Measurements from ENCODE around the gene KAZALD1. TPM values are rescaled to one million over a fixed set of nuclear protein-coding genes. Genes with fewer than 3 reads are reported as not detected.

Gene KAZALD1
- total and polyA plus RNA-seq, 2 donors (not counting 1 experiment from before 2014, with no cell fraction given): 0.34 to 0.37 TPM

GRCh38 chr10:101091546-101092290 lies 29.9 kb downstream of the KAZALD1 start:
- no peak overlapping the region for H3K4me3 Mint-ChIP-seq
- TF ChIP-seq CTCF (IDR thresholded peaks at IDR 0.05) (no peak), EZH2 (IDR thresholded peaks at IDR 0.05; ENCODE audit: borderline replicate concordance, insufficient read depth, low read depth, low read length, poor library complexity, severe bottlenecking) (no peak)
- Histone ChIP-seq H3K9ac (ENCODE audit: low read length) (no peak overlapping the region), H3K4me1 (ENCODE audit: control insufficient read depth in 2 of 2, insufficient read depth in 2 of 2, low read length in 2 of 2) (no peaks in the 10 kb centered on the region), H2AFZ (ENCODE audit: insufficient read depth, low read depth, low read length, poor library complexity, severe bottlenecking) (no peak overlapping the region), H3K36me3 (replicated peaks in 1 of 2; ENCODE audit: control extremely low read depth in 1 of 2, control insufficient read depth in 1 of 2, extremely low read depth in 1 of 2, insufficient read depth in 2 of 2, low read length in 1 of 2) (no peaks in the 10 kb centered on the region), H3K4me3 (ENCODE audit: control extremely low read depth in 1 of 5, extremely low read depth in 1 of 5, insufficient read depth in 1 of 5, low read depth in 2 of 5, low read length in 4 of 5) (no peak overlapping the region), H3K9me3 (ENCODE audit: control extremely low read depth in 1 of 3, control insufficient read depth in 2 of 3, insufficient read depth in 1 of 3, low read length in 2 of 3) (peaks cover 0 to 3% (median 0%) of the 10 kb centered on the region in 3 donors), H3K79me2 (ENCODE audit: control insufficient read depth, insufficient read depth, low read length) (no peaks in the 10 kb centered on the region), H3K27me3 (replicated peaks in 1 of 4; ENCODE audit: control extremely low read depth in 1 of 4, control insufficient read depth in 3 of 4, insufficient read depth in 4 of 4, low read length in 3 of 4) (peaks cover 0 to 85% (median 13%) of the 10 kb centered on the region in 4 experiments), H3K27ac (ENCODE audit: low read length in 2 of 2) (no peak overlapping the region), H4K20me1 (ENCODE audit: control insufficient read depth, insufficient read depth, low read length, poor library complexity, severe bottlenecking) (no peaks in the 10 kb centered on the region), H3K4me2 (replicated peaks; ENCODE audit: low read depth, low read length, poor library complexity, severe bottlenecking) (no peak overlapping the region)
- DNase-seq: no peak
- ATAC-seq (ENCODE audit: low read depth): no peak
- H3K27ac Mint-ChIP-seq: no peak overlapping the region
- H3K27me3 Mint-ChIP-seq: peaks cover 66% of the 10 kb centered on the region
- ChIA-PET POLR2A (no interaction called here), CTCF (interaction anchor here (0.9 to 13.9 kb wide), 4 partner anchors 11 to 69 kb away, joined by 3 to 347 read pairs (median 9); no protein-coding TSS in a partner anchor)
- peaks cover 2% of the 10 kb centered on the region for H3K4me1 Mint-ChIP-seq
- 79% methylated on average over 7 of the region's 12 CpGs for WGBS (ENCODE audit: insufficient coverage)
- intact Hi-C loops (cut with micrococcal nuclease): no loop called here
- H3K9me3 Mint-ChIP-seq (ENCODE audit: insufficient read depth): no peaks in the 10 kb centered on the region

GRCh38 chr10:101092881-101093354 lies 31.1 kb downstream of the KAZALD1 start:
- H3K27me3 Mint-ChIP-seq: peaks cover 64% of the 10 kb centered on the region
- H2AFZ ChIP-seq (ENCODE audit: insufficient read depth, low read depth, low read length, poor library complexity, severe bottlenecking): no peak overlapping the region
- no peaks in the 10 kb centered on the region for H3K4me1 ChIP-seq (ENCODE audit: control insufficient read depth in 2 of 2, insufficient read depth in 2 of 2, low read length in 2 of 2)
- H3K9me3 ChIP-seq (ENCODE audit: control extremely low read depth in 1 of 3, control insufficient read depth in 2 of 3, insufficient read depth in 1 of 3, low read length in 2 of 3): peaks cover 0 to 3% (median 0%) of the 10 kb centered on the region in 3 donors
- CTCF ChIA-PET: interaction anchor here (0.8 to 13.9 kb wide), 6 partner anchors 9 to 69 kb away, joined by 3 to 347 read pairs (median 10); no protein-coding TSS in a partner anchor
- no peak overlapping the region for H3K27ac Mint-ChIP-seq
- no peak for DNase-seq
- no peaks in the 10 kb centered on the region for H3K9me3 Mint-ChIP-seq (ENCODE audit: insufficient read depth)
- no peak for ATAC-seq (ENCODE audit: low read depth)
- no peak for TF ChIP-seq CTCF (IDR thresholded peaks at IDR 0.05)
- TF ChIP-seq EZH2 (IDR thresholded peaks at IDR 0.05; ENCODE audit: borderline replicate concordance, insufficient read depth, low read depth, low read length, poor library complexity, severe bottlenecking): no peak
- intact Hi-C loops (cut with micrococcal nuclease): no loop called here
- POLR2A ChIA-PET: interaction anchor here (0.7 kb wide), 1 partner anchor 47 kb away, joined by 3 read pairs; no protein-coding TSS in a partner anchor
- WGBS (ENCODE audit: insufficient coverage): 55% methylated on average over 7 of the region's 9 CpGs
- peaks cover 0 to 86% (median 12%) of the 10 kb centered on the region in 4 experiments for H3K27me3 ChIP-seq (replicated peaks in 1 of 4; ENCODE audit: control extremely low read depth in 1 of 4, control insufficient read depth in 3 of 4, insufficient read depth in 4 of 4, low read length in 3 of 4)
- H3K36me3 ChIP-seq (replicated peaks in 1 of 2; ENCODE audit: control extremely low read depth in 1 of 2, control insufficient read depth in 1 of 2, extremely low read depth in 1 of 2, insufficient read depth in 2 of 2, low read length in 1 of 2): no peaks in the 10 kb centered on the region
- H3K79me2 ChIP-seq (ENCODE audit: control insufficient read depth, insufficient read depth, low read length): no peaks in the 10 kb centered on the region
- H3K9ac ChIP-seq (ENCODE audit: low read length): no peak overlapping the region
- no peak overlapping the region for H3K27ac ChIP-seq (ENCODE audit: low read length in 2 of 2)
- H3K4me3 ChIP-seq (ENCODE audit: control extremely low read depth in 1 of 5, extremely low read depth in 1 of 5, insufficient read depth in 1 of 5, low read depth in 2 of 5, low read length in 4 of 5): no peak overlapping the region
- no peaks in the 10 kb centered on the region for H4K20me1 ChIP-seq (ENCODE audit: control insufficient read depth, insufficient read depth, low read length, poor library complexity, severe bottlenecking)
- H3K4me1 Mint-ChIP-seq: peaks cover 2% of the 10 kb centered on the region
- no peak overlapping the region for H3K4me2 ChIP-seq (replicated peaks; ENCODE audit: low read depth, low read length, poor library complexity, severe bottlenecking)
- H3K4me3 Mint-ChIP-seq: no peak overlapping the region

Measured in B cell (primary cell).